GM19467 (cell line): ENCODE measurements around the gene MZF1.
"Not testable (repeated sequence)": the region's sequence is repeated elsewhere in the genome, so short reads cannot be mapped to it uniquely, and the experiment has no call there.

Experiments used
- ATAC-seq: cut with Tn5 transposase; IDR thresholded peaks from one replicate; pipeline ENCODE4 v1.9.1; 2021; ENCODE audit warnings: mild to moderate bottlenecking, moderate library complexity; ENCODE audit not compliant: unreplicated experiment

MZF1 gene

DNA sequence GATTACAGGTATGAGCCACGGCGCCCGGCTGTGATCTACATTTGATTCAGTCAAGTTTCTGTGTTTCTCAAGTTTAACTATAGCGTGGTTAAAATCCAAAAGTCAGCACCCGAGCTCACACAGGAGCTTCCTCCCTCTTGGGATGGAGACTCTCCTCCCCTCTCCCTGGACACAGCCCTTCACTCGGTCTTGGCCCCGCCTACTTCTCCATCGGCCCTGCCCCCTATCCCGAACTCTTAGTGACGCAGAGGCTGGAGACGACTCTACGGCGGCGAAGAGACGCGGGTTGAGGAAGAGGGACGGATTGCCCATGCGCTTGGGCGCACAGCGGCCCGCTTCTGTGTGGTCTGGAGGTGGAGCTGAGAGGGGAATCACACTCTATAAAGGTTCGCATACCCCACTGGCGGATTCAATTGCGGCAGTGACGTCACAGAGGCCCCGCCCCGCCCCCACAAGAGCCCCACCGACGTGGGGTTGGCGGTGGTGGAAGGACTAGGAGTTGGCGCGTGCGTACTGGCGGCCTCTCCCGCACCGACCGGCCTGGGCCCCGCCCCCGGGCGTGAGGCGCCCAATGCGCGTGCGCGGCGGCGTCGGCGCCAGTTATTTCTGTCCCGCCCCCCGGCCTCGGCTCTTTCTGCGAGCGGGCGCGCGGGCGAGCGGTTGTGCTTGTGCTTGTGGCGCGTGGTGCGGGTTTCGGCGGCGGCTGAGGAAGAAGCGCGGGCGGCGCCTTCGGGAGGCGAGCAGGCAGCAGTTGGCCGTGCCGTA is 29.1 kb downstream of the MZF1 start, which contains the start of gene TRIM28:
Gene TRIM28 (plus strand): TSS at position 239 of the 765 bp plus-strand sequence. CDS start 694 bp downstream, outside the sequence.
- peak; percentile 77 for ATAC-seq

DNA sequence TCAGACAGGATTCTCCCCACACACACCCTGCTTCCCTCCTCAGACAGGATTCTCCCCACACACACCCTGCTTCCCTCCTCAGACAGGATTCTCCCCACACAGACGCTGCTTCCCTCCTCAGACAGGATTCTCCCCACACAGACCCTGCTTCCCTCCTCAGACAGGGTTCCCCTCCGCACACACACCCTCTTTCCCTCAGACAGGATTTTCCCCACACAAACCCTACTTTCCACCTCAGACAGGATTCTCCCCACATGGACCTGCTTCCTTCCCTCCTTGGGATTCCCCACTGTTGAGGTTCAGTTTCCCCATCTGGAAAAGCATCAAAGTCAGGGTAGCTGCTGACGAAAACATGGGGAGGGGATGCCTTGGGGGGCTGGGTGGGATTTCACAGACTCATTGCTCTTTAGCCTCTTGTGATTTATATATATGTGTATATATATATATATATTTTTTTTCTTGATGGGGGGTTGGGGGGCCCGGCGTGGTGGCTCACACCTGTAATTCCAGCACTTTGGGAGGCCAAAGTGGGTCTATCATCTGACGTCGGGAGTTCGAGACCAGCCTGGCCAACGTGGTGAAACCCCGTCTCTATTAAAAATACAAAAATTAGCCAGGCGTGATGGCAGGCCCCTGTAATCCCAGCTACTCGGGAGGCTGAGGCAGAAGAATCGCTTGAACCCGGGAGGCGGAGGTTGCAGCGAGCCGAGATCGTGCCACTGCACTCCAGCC is 30.3 kb downstream of the MZF1 start:
- not testable (repeated sequence) for ATAC-seq

DNA sequence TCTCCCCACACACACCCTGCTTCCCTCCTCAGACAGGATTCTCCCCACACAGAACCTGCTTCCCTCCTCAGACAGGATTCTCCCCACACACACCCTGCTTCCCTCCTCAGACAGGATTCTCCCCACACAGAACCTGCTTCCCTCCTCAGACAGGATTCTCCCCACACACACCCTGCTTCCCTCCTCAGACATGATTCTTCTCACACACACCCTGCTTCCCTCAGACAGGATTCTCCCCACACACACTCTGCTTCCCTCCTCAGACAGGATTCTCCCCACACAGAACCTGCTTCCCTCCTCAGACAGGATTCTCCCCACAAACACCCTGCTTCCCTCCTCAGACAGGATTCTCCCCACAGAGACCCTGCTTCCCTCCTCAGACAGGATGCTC is 34.0 kb downstream of the MZF1 start:
- ATAC-seq: not testable (repeated sequence)

DNA sequence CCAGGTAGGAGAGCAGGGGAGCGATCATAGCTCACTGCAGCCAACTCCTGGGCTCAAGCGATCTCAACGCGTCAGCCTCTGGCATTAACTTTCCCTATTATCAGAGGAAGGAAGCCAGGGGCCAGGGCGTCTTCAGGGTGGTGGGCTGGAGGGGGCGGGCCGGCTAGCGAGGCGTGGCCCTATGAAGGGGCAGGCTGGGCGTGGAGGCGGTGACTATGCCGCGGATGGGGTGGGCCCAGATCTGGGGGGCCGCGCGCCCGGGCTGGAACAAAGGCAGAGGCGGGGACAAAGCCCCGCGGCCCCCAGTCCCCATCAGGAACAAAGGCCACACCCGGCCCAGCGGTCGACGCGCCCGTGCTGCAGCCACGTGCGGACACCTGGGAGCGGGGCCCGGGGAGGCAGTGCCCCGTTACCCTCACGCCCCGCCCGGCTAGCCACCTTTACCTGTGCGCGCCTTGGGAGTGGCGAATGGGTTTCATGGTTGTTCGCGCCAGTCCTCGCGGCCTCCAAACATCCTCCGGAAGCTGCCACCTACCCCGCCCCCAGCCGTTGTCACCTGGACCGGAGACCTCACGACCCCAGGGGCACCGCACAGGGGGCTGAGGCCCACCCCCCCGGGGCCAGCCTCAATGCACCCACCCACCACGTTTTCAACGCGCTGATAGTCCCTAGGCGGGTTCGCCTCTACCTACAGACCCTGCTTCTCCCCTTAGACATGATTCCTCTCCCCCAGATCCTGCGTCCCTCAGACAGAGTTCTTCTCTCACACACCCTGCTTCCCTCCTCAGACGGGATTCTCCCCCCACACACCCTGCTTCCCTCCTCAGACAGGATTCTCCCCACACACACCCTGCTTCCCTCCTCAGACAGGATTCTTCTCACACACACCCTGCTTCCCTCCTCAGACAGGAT is 34.6 kb downstream of the MZF1 start:
- ATAC-seq: no peak

DNA sequence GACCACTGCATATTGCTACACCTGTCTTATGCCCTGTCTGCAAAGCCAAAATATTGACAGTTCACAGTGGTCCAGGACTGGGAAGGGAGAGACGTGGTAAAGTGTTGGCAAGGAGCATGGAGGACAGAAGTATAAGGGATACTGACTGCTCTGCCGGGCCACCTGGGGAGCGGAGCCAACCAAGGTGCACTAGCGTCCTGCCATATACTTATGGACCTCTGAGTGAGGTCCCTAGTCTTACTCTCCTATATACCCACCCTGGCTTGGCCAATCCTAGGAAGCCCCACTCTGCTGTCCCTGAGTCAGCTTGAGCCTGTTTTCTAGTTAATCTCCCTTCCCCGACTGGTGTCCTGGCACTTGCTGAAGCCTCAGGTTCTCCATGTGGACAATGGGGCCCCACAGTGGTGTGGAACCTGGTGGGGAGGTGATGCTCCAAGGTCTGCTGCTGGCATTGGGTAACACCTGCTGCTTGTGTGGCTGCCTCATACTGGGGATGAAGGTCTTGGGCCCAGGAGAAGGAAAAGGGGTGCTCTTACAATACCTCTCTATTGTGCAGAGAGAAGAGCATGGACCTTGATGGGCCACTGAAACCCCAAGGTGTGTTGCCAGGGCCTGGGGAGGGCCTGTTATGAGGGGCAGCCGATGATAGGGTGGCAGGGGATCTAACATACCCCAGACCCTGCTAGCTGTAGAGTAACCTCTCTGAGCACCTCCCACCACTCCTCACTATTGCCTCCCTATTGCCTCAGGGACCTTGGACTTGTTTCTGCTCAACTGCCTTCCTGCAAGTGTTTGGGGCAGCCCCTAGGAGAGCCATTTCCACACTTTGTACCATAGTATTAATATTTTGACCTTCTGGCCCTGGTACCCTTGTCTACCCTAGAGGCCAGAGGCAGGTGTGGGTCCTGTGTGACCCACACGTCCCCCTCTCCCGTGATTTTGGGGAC is 36.0 kb downstream of the MZF1 start:
- no peak for ATAC-seq

DNA sequence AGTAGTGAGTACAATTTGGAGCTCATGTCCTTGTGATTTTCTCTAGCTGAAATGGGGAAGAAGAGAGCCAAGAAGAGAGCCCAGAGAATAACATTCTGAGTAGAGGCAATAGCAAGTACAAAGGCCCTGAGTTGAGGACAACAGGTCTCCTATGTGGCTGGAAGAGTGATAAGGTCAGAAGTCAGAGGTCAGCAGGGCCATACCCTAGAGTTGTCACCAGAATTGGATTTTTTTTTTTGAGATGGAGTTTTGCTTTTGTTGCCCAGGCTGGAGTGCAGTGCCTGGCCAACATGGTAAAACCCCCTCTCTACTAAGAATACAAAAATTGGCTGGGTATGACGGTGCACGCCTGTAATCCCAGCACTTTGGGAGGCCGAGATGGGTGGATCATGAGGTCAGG is 37.3 kb downstream of the MZF1 start:
- no peak for ATAC-seq

DNA sequence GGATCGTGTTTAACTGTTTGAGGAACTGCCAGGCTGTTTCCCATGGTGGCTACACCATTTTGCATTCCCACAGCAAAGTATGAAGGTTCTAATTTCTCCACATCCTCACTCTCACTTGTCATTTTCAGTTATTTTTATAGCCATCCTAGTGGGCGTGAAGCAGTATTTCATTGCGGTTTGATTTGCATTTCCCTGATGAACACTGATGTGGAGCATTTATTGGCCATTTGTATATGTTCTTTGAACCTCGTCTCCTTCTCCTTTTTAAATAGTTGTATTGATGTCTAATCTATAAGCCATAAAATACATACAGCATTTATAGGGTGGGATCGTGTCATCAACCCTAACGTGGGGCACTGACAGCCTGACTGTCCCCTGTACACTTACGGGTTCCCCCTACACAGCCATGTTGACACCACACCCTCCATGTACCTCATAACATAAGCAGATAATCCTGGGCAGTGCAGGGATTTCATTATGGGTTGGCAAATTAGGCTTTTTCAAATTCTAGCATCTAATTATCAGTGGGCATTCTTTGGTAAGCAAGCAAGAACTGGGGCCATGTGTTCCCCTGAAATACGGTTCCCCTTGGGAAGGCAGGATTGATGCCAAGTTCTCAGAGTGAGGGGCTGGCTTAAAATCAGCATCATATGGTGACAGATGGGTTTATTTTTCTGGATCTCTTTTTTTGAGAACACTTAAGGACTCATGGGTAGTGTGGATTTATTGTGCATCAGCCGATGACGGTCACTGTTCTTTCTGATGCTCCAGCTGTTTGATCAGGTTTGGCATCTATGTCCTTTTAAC is 41.9 kb downstream of the MZF1 start:
- no peak for ATAC-seq

DNA sequence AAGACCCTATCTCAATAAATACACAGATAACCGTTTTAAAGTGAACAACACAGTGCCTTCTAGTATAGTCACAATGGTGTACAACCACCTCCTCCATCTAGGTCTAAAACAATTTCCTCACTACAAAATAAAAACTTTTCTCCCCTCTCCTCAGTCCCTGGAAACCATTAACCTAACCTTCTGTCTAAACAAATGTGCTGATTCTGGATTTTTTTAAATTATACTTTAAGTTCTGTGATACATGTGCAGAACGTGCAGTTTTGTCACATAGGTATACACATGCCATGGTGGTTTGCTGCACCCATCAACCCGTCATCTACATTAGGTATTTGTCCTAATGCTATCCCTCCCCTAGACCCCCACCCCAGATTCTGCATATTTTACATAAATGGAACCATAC is 43.7 kb downstream of the MZF1 start:
- no peak for ATAC-seq

DNA sequence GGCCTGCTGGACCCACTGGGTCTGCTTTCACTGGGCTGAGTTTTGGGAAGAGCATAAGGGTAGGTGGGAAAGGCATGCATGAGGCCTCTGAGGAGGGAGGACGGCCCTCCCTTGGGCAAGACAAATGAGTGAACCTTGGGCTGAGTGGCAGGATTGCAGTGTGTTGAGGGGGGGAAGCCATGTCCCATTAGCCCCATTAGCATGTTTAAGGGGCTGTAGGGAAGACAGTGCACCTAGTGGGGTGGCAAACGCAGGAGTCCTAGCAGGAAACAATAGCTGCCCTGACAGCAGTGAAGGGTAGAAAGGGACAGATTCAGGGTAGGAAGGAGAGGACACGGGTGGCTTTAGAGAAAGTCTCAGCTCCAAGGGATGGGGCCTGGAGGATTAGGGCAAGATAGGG is 50.4 kb downstream of the MZF1 start:
- no peak for ATAC-seq

DNA sequence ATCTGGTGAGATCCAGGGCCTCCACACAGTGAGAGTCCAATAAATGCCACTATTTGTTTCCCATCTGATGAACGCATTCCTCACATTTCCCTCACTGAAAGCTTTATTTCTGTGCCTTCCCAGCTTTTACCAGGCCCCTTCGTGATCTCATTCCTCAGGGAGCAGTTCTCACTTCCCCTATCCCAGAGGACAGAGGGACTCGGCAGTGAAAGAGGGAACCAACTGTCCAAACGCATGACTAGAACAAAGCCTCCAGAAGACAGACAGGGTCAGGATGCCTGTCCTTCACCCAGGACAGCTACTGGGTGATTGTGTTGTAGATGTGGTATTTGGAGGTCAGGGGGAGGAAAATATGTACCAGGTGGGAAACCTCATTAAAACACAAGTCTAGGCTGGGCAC is 51.5 kb downstream of the MZF1 start:
- ATAC-seq: no peak

DNA sequence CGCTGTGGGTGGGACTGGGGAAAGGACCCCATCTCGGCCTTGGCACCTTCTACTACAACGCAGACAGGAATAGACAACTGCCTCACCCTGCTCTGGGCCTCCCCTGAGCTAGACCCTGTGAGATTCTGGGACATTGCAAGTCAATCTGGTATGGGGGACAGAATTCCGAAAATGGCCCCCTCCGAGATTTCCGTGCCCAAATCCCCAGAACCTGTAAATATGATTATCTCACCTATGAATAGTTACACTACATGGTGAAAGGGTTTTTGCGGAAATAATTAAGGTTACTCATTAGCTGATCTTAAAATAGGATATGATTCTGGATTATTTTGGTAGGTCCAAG is 52.9 kb downstream of the MZF1 start:
- no peak for ATAC-seq

DNA sequence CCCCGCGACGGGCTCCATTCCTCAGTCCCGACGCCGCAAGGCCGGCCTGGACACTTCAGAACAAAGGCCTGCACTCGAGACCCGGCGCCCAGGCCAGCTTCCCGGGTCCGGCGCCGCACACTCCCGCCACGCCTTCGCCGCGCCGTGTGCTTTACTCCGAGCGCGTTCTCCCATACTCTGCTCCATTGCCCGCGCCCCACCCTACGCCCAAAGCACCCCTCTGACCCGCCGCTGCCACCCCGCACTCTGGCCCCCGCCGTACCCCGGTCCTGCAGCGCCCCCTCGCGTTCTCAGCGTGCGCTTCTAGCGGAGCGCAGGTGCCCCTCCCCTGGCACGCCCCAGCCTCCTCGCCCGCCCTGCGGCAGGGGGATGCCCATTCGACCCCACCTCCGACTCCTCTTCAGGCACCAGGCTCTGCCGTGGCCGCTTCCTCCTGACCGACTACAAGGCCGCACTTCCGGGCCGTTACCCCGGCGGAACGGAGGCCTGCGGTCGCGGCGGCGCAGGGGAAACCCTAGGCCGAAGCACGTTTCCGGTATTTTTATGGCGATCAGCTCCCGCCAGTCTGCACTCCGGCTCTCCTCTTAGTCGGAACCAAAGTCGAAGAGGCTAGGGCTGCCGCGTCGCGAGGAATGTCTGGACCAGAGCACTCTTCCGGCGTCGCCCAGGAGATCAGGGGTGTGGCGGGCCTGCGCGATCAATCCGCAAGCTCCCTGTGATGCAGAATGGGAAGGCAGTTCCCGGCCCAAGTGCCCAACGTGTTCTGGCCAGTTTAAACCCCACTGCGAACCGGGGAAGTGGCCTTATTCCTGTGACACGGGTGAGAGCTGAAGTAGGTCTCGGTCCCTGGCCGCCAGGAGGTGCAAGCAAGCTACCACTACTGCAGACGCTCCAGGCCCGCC is 53.5 kb downstream of the MZF1 start, which contains the start of gene ZBTB45:
Gene ZBTB45 (minus strand): TSS at position 456 of the 902 bp plus-strand sequence. CDS start 2,137 bp downstream, outside the sequence.
- peak; percentile 80 for ATAC-seq

DNA sequence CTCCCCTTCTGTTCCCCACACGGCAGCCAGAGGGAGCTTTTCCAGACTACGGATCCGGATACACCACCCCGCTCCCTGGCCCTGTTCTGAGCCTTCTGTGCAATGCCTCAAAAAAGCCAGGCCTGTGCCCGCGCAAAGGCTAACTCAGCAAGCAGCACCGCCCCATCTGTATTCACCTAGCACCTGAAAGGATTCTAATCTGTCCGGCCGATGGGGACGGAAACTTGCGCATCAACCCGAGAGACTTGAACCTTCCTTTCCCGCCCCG is 54.1 kb downstream of the MZF1 start:
- peak; percentile 2 for ATAC-seq

DNA sequence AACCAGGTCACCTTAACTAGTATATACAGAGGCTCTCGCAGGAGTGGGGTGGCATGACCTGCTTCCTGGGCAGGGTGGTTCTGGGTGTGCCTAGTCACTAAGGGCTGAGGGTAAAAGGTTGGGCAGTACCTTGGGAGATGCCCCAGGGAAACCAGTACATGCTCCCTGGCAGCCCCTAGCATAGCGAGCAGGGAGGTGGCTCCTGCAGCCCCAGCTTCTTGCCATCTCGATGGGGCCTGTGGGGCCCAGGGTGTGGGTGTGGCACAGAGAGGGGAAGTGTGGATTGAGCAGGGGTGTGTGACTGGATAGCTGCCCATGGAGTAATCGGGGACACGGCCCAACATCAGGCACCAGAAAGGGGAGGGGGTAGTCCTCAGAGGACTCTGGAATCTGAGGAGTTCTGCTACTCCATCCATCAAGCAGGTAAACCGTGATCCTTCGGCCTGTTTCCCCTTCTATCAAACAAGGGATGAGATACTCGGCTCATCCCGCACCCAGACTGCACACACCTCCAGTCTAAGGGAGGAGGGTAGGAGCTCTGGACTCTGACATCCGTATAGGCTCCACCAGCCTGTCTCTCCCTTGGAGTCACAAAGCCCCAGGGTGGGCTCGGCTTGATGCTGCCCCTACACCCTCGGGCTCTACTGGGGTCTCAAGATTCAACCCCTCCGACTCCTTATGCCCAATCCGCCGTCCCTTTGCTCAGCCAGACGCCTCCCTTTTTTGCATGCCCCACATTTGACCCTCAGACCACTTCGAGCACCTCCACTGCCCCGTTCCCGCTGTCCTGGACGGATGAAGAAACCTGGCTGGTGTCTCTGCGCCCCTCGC is 54.7 kb downstream of the MZF1 start:
- no peak for ATAC-seq

DNA sequence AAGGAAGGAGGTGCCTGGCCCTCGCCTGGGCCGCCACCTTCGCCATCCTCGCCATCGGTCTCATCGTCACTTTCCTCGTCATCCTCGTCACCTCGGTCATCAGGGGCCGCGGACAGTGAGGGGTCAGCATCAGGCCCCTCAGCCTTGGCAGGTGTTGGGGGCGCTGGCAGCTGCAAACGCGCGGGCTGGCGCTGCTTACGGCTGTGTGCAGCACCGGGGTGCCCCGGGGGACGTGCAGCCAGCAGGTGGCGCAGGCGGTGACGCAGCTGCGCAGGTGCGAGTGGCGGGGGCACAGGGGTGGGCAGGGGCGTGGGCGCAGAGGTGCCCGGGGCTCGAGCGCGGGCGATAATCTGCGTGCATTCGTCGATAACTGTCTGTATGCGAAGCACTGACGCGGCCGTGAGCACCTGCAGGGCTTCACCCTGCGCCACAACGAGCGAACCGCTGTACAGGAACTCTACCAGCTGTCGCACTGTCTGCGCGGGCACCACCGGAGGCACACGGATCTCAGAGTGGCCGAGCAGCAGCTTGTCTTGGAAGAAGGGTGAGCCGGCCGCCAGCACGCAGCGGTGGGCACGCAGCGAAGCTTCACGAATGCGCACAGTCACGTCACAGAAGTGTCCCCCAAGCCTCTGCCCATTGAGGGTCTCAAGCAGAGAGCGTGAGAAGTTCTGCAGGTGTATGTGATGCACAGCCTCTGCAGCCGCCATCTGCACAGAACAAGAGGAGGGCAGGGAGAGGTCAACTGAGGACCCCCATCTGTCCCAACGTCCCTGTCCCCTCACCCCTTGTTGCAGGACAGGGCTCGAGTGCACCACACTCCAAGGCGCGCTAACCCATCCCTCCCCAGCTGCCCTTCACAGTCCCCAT is 55.9 kb downstream of the MZF1 start:
- ATAC-seq: no peak

DNA sequence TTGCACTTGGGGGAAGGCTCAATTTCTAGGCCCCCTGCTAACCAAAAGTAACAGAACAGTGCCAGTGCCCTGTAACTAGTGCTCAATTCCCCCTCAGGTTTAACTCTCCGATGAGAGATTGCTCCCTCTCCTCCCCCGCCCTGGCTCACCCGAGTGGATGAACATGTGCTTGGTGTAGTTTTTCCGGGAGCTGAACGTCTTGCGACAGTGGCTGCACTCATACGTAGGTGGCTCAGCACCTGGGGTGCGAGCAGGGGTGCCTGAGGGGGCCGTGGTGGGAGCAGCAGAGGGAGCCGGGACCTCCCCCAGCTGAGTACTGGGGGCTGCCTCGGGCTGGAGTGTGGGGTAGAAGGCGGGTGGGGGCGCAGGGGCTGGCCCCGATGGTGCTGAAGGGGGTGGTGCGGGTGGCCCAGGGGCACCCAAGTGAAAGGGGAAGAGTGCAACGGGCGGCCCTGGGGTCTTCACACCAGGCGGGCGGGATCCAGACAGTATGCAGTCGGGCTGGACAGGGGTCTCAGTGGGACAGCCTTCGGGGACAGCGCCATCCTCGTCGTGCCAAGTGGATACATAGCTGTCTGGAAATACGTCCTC is 56.8 kb downstream of the MZF1 start:
- ATAC-seq: no peak
